ENCODE results near the gene IL1A.

Gene IL1A

DNA sequence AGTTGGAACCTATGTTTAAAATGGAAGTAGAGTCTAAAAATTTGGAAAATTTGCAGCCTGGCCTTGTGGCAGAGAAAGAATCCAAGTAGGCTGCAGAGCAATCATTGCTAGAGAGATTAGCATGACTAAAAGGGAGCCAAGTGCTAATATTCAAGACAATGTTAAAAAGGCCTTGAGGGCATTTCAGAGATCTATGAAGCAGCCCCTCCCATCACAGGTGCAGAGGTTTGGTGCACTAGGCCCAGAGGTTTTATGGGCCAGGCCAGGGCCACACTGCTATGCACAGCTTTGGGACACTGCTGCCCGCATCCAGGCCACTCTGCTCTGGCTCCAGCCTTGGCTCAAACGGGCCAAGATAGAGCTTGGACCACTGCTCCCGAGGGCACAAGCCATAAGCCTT, 6.7 kb upstream of the IL1A start:
- DNase-seq: no peak

DNA sequence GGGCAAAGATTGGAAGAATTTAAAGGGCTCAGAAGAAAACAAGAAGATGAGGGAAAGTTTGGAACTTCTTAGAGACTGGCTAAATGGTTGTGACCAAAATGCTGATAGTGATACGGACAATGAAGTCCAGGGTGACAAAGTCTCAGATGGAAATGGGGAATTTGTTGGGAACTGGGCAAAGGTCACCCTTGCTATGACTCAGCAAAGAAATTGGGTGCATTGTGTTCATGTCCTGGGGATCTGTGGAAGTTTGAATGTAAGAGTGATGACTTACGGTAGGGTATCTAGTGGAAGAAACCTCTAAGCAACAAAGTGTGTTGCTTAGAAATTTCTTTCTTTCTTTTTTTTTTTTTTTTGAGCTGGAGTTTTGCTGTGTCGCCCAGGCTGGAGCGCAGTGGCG, 6.0 kb upstream of the IL1A start:
- DNase-seq: no peak

DNA sequence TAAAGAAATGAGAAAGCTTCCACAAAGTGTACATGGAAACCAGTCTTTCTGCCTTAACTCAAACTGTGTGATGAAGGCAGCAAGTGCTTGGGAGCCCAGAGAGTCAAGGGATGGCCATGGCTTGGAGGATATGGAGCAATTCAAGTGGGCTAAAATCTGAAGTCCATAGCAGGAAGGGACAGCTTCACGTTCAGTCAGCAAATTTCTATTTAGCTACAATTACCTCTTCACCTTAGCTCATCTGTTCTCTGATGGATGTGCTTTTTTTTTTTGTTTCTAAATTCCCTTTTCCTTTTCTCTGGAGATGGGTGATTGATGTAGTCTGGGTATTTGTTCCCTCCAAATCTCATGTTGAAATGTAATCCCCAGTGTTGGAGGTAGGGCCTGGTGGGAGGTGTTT, 4.9 kb upstream of the IL1A start:
- DNase-seq: no peak

DNA sequence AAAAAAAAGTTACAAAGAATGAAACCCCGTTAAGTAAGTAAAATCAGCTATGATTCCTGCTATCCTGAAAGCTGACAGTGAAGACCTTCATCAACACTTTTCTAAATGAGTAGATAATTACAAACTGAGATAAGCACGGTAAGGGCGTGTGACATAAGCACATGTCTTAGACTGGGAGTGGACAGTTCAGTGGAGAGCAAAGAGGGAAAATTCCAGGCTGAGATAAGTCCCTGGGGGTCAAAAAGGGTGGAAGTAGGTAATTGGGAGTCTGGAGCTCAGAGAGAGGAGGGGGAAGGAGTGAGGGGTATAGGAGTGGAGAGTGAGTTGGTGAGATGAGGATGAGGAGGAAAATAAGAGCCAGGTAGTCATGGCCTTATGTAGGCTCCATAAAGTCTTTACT, 4.4 kb upstream of the IL1A start:
- DNase-seq: no peak

DNA sequence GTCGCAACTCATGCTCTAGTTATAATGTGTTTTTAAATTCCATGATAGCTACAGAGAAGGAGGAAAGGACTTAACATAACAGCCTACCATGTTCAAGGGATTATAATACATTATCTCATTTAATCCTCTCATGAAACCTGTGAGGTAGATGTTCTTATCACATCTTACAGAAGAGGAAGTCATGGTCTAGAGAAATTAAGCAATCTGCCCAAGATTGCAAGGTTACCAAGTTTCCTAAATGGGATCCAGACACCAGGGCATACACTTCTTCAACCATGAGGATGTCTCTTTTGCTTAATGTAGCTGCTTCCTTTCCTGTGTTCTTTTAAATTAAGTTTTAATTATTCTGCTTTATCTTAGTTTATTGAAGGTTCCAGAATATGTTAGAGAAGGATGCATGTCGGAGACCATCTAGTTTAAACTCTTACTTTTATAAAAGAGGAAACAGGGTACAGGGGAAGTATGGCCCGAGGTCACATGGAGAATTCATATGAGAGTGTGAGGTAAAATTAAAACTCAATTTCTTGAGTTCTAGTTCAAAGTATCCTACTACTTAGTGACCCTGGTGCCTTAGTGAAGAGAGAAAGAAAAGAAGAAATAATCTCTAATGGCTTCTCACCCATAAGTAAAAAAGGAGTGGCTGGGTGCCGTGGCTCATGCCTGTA, 3.6 kb upstream of the IL1A start:
- no peak for DNase-seq

DNA sequence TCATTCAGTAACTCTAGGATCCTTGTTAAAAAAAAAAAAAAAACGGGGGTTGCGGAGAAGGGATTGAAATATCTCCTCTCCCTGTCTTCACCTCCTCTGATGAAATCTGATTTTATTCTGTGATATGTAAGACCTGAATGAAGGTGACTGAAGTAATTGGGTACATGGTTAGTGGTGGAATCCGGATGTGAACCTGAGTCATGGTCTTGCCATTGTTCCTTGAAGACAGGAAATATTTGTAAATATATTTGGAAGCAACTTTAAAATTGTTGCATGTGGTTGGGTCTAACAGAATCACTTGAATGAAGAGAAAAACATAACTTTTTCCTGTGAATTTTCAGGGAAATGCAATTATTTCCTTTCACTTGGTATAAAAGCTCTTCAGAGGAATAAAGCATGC, 3.0 kb upstream of the IL1A start:
- no peak for DNase-seq

DNA sequence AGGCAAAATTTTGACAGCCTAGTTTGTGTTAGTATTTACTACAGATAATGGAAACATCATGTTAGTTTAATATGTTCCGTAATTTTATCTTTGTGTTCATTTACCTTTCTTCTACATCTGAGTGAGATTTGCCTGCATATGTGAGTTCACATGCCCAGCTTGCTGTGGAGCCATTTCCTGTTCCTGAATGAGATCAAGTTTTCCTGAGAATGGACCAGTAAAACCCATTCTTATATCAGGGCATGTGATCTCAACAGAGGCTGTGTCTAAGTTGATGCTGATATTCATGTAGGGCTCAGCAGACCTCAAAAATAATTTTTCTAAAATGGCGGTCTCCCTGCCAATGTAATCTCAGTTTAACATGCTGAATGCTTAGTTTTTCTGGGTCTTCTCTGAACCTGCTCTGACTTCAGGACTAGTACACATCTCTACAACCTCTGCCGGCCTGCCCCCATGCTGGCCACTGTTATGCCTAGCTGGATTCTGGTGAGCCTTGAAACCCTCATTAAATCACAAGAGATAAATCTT, 1.0 kb downstream of the IL1A start:
- DNase-seq: no peak

DNA sequence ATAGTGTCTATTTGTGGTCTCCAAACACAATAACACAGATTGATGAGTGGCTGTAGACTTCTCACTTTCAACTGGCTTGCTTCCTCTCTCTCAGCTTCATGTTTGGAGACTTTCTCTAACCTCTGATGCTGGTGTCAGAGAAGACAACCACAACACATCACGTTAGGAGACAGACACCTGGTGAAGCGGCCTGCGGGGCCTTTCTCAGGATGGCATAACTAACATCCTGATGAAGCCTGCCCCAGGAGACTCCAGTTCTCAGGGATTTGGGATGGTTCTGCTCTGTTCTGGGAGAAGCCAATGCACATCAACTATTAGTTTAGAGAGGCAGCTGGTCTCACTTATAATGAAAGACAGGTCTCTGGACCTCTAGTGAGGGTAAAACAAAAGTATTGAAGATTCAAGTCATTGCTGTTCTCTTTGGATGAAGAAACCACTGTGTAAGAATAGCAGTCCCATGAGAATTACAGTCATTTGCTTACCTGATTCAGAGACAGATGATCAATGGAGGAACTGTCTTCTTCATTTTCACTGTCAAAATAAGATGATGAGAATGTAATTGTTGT, 2.0 kb downstream of the IL1A start:
- DNase-seq: no peak

DNA sequence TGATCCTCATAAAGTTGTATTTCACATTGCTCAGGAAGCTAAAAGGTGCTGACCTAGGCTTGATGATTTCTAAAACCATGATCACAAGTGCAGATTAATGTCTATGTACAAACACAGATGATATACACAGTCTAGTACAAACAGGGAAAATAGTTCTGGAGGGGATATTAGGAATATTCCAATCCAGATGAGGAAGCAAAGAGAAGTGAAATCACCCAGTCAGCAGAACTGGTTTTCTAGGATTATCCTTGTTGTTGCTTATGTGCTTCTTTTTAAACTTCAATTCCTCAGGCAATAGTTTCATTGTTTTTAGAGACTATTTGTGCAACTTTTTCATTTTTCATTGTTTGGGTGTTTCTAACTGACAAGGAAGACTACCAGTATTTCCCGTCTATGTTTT, 4.7 kb downstream of the IL1A start:
- no peak for DNase-seq

DNA sequence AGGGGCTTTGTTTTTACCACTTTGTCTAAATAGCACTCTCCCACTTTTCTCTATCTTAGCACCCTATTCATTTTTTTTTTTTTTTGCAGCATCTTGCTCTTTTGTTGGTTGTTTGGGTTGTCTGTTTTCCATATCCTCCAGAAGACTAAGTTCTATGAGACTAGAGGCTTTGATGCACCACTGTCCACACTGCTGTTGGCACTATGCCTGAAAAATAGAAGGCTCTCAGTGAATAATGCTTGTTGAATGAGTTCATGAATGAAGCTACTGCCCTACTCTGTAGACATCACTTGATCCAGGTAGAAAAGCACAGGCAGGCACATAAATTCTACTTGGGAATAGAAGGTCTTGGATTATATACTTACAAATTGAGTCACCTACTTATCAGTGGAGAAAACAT, 7.3 kb downstream of the IL1A start:
- DNase-seq: no peak

DNA sequence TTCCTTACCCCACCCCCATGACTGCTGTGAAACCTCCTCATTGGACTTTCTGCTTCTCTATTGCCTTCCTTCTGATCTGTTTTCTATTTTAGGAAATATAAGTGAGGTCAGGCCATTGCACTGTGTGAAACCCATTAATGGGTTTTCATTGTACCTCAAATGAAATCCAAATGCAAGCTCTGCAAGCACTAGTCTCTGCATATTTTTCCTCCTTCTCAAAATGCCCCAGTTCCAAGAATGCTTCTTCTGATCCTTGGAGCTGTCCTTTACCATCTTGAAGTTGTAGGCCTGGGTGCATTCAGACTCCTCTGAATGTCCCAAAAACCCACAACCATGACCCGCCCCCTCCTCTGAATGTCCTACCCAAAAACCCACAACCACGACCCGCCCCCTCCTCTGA, 8.2 kb downstream of the IL1A start:
- DNase-seq: no peak

DNA sequence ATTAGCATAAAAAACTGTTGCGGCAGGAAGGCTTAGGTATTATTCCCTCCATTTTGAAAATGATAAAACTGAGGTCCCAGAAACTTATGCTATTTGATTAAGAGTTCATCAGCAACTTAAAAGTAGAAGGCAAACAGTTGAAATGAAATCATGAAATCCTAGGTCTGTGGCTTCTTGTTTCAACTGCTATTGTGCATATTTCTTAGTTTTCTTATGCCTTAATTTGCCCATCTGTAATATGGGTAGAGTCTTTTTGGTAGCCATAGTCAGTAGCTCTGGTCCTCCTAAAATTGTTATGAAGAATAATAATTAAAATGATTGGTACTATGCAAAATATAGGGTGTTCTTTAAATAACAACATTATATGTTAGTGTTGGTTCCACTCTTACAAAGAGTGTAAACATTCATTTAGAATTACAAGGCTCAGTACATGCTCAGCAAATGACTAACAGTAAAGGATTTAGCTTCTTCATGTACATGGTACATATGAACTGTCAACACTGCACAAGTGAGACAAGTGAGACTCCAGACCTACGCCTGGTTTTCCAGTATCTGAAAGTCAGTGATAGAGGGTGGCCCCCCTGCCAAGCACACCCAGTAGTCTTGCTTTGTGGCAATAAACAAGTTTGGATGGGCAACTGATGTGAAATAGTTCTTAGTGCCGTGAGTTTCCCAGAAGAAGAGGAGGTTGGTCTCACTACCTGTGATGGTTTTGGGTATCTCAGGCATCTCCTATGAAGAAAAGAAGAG, 9.6 kb downstream of the IL1A start:
- no peak for DNase-seq

DNA sequence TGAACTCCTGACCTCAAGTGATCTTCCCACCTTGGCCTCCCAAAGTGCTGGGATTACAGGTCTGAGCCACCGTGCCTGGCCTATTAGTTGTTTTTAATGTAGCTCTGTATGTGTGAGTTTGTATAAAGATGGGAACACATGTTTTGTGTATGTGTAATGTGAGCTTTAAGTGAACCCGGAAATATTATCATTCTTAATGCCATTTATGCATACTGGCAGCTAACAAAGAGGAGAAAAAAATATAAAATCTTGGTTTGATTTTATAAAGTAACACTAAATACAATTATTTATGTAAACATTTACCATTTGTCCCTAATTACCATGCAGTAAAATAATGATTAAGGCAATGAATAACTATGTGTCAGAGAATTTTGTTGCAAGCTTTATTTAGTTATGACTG, 10.7 kb downstream of the IL1A start:
- no peak for DNase-seq

DNA sequence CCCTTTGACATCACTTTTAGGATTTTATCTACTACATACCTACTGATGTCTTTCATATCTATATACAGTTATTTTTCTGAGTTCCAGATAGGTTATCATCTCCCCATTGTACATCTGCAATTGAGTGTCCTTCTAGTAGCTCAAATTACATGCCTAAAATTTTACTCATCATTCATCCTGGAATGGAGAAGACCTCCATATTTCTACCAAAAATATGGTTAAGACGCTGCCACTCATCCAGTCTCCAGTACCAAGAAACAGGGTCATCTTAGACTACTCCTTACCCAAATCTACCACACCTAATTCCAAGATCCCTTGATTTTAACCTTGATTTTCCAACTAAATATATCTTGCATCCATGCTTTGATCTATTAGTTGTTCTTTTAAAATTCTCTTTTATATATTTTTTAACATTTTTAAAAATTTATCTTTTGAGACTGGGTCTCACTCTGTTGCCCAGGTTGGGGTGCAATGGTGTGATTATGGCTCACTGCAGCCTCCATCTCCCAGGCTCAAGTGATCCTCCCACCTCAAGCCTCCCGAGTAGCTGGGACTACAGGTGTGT, 11.3 kb downstream of the IL1A start:
- no peak for DNase-seq

DNA sequence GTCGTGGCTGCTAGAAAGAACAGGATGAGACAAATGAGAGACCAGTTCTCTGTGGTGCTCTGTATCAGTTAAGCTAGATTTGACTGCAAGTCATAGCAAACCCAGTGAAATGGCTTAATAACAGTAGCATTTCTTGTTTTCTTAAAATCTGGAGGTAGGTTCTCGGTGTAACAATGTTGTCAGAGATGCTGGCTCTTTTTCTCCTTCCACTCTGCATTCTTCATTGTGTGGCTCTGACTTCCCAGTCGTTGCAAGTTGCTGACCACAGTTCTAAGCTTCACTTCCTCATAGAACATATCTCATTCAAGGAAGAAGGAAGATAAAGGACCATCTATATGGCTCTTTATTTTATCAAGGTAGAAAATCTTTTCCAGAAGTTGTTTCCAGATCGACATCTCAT, 12.0 kb downstream of the IL1A start:
- DNase-seq: no peak

DNA sequence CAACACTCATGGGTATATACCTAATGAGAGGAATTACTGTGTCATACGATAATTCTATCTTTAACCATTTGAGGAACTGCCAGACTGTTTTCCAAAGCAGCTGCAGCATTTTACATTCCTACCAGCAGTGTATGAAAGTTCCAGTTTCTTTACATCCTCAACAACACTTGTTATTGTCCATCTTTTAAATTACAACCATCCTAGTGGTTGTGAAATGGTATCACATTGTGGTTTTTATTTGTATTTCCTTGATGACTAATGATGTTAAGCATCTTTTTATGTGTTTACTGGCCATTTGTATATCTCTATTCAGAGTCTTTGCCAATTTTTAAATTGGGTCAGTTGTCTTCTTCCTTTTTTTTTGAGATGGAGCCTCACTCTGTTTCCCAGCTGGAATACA, 15.9 kb downstream of the IL1A start:
- DNase-seq: no peak

DNA sequence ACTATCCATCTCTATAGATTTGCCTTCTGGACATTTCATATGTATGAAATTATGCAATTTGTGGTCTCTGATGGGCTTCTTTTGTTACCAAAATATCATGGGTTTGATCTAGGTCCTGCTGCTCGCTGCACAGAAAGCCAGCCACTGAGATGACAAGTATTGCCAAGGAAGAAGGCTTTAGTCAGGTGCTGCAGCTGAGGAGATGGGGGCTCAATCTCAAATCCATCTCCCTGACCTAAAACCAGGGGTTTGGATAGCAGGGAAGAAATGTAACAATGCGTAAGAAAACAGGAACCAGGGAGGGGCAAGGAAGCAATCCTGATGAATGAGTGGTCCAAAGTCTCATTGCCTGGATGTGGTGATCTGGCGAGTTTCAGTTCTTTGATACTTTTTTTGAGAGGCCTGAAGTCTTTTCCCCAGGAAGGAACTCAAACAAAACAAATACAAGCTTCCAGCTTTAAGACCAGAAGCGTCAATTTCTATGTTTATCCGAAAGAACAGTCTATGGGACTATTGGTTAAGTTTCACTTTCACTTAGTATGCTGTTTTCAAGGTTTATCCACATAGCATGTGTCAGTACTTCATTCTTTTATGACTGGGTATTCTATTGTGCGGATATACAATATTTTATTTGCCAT, 16.5 kb downstream of the IL1A start:
- DNase-seq: no peak

DNA sequence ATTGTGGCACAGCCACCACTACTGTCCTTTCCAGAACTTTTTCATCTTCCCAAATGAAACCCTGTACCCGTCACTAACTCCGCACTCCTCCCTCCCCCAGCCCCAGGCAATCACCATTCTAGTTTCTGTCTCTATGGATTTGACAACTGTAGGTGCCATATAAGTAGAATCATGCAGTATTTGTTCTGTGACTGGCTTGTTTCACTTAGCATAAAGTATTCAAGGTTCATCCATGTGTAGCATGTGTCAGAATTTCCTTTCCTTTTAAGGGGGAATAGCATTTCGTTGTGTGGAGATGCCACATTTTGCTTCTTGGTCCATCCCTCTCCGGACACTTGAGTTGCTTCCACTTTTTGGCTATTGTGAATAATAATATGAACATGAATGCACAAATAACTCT, 19.0 kb downstream of the IL1A start:
- DNase-seq: no peak

DNA sequence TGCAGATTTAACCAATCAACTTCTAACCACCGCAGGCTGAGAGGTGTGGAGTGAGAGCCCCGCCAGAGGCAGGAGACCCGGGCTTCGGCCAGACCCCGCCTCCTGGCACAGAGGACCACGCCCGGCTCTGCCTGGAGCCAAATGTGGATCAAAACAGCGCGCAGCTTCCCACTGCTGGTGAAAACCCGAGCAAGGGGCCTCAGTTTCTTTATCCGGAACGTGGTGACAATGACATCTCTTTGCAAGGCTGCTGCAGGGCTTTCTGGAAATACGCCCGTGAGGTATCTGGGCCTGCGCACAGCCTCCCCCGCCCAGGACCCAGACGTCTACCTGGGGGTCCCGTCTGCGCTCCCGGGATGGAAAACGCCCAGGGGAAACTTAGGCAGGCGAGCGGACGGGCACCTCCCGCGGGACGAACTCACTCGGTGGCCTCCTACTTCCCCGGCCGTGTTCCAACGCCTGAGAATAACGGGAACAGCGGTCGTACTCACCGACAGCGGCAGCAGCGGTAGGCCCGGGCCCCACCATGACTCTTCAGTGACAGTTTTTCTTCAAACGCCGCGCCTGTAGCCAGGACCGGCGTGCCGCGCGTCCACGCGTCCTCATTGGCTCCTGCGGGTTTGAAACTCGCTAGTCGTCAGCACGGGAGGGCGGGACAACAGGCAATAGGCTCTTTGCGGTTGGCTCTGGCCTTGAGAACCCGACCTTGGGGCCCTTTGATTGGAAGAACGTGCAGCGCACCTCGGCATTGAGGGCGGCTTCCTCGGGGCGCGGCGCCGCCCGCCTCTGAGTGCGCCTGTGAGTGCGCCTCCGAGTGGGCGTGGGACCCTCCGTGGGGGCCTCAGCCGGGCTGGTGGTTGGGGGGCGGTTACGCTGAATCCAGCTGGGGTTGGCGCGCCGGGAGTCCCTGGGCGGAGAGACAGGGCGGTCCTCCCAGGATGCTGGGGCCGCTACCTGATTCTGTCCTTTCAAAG, 19.9 kb downstream of the IL1A start, which contains the start of gene CKAP2L:
CKAP2L (minus strand) TSS at position 539 of the 974 bp plus-strand sequence; CDS start at position 528, 11 bp downstream.
- DNase-seq: peak; percentile 93

DNA sequence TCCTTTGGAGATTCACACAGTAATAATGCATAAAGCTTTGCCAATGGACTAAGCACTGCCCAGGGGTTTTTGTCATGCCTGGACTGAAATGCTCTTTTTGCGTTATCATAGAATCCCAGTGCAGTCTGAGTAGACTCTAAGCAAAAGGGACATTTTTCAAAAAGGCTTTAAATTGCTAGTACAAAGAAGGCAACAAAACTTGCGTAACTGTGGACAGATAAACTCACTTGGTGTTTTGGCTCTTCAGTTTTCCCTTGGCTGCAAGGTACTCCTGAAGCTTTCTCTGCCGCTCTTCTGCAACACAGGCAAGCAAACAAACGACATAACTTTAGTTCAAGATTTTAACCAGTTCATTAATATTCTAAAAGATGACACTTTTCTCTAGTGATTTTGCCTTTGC, 22.0 kb downstream of the IL1A start:
- no peak for DNase-seq

DNA sequence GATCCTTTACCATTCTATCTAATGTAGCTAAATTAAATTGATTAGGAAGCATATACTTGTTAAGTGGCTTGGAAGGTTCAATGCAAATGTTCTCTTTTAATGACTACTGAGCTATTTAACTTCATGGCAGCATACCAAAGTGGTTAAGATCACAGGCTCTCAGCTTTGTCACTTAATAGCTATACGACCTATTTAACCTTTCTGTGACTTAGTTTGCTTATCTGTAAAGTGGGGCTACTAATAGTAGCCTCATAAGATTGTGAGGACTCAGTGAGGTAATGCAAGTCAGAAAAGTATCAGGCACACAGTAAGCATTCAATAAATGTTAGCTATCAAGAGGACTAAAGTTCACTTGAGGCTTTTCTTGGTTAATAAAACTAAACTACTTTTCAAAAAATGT, 24.1 kb downstream of the IL1A start:
- DNase-seq: no peak

DNA sequence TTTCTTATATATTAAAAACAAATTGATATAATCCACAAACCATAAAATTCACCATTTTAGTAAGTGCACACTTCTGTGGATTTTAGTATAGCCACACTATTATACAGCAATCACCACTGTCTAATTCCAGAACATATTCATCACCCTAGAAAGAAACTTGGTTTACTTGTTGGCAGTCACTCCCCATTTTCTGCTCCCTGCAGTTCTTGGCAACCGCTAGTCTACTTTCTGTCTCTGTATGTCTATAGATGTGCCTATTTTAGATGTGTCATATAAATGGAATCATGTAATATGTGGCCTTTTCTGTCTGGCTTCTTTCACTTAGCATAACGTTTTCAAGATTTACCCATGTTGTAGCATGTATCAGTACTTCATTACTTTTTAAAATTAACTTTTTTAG, 25.6 kb downstream of the IL1A start:
- no peak for DNase-seq
